Fibroblast of skin of abdomen (primary cell): ENCODE measurements around the gene NPIPB9. TPM values are rescaled to one million over a fixed set of nuclear protein-coding genes. Genes with fewer than 3 reads are reported as not detected.
A peak's percentile ranks its signal among the peaks of the same experiment; 100 is the strongest.
"Not testable (repeated sequence)": the region's sequence is repeated elsewhere in the genome, so short reads cannot be mapped to it uniquely, and the experiment has no call there.

Experiments
- DNase-seq: peaks from one replicate; pipeline ENCODE4 v3.0.0-alpha.2; 2013
- polyA plus RNA-seq, 2 experiments: library from polyadenylated mRNA; unstranded; fragments of 120-200 nt; gene quantifications; one replicate each; pipeline ENCODE4 v1.2.1, GENCODE V29; 2013; ENCODE audit not compliant: insufficient read length in 2 of 2

NPIPB9 gene
- 0.36 TPM for polyA plus RNA-seq (2013, experiment 1 of 2; ENCODE audit: insufficient read length)
- polyA plus RNA-seq (2013, experiment 2 of 2; ENCODE audit: insufficient read length) = 0.43 TPM

DNA sequence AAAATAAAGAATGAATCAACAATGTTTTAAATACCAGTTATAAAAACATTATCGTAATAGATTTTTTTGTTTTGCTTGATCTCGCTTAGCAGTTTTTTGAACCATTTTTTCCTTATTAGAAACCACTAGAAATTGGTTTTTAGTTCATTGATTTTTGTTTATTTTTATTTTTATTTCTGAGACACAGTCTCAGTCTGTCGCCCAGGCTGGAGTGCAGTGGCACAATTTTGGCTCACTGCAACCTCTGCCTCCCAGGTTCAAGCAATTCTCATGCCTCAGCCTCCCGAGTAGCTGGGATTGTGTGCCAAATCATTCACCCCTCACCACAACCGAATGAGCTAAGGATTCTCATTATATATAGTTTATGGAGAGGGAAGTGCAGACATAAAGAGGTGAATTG lies at the start of gene NPIPB9:
Gene NPIPB9, plus strand, starts transcription at position 301 of the 400 bp plus-strand sequence.
- not testable (repeated sequence) for DNase-seq

GRCh38 chr16:28704246-28704645 lies 47.3 kb upstream of the NPIPB9 start:
- not testable (repeated sequence) for DNase-seq

- not testable (repeated sequence) for DNase-seq
These were observed 40.1 kb upstream of the NPIPB9 start, which contains the start of gene EIF3C for GRCh38 chr16:28711220-28712083. Gene EIF3C (plus strand): TSS chr16:28711464. CDS start chr16:28711687, 223 bp downstream.

DNA sequence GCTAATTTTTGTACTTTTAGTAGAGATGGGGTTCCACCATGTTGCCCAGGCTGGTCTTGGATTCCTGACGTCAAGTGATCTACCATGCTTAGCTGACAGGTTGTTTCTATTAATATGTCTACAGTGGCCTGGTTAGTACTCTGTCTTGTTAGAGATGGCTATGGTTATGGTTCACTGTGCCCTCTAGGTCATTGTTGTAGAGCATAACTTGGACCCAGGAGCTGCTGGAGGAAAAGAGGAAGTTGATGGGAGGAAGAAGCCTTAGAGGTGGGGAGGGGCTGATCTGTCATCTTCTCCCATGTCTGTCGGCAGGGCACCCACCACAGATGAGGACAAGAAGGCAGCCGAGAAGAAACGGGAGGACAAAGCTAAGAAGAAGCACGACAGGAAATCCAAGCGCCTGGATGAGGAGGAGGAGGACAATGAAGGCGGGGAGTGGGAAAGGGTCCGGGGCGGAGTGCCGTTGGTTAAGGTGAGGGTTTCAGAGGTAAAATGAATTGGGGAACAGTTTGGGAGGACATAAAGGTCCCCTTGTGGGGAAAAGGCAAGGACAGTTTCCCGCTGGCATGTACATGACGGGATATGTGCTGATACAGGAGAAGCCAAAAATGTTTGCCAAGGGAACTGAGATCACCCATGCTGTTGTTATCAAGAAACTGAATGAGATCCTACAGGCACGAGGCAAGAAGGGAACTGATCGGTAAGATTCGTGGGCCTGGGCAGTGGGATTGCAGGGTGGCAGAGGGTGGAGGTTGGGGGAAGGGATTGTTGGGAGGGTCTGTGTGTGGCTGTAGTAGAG lies 28.5 kb upstream of the NPIPB9 start:
- DNase-seq = not testable (repeated sequence)

DNA sequence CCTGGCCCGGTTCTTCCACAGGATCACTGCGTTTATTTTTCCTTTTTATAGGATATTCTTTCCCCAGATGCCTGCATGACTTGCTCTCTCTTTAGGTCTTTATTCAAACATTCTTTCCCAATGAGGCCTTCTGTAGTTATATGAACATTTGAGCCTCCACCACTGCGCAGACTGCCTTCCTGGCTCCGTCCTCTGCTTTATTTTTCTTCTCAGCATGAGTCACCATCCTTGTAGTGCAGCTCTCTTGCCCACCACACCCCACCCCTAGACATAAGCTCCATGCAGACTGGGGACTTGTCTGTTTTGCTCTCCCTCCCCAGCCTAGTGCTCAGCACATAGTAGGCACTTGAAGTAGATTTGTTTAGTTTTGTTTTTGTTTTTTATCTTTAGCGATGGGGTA lies 20.3 kb upstream of the NPIPB9 start:
- DNase-seq = not testable (repeated sequence)

- DNase-seq = not testable (repeated sequence)
These were observed 19.0 kb upstream of the NPIPB9 start for GRCh38 chr16:28732455-28733124.

DNA sequence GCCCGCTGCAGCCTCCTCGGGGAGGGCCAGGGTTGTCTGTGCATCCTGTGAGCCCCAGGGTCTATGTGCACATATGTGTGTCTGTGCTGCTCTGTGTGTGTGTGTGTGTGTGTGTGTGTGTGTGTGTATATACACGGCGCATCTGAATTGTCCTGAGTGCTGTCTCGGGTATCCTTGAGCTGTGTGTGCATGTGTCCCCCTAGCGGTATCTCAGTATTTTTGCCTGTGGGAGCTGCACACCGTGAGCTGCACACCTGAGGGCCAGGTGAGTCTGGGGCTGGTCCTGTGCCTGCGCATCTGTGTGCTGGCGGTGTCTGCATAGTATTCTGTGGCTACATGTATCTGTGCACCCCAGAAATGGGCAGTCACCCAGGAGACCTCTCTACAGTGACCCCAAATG lies 11.8 kb upstream of the NPIPB9 start:
- not testable (repeated sequence) for DNase-seq

DNA sequence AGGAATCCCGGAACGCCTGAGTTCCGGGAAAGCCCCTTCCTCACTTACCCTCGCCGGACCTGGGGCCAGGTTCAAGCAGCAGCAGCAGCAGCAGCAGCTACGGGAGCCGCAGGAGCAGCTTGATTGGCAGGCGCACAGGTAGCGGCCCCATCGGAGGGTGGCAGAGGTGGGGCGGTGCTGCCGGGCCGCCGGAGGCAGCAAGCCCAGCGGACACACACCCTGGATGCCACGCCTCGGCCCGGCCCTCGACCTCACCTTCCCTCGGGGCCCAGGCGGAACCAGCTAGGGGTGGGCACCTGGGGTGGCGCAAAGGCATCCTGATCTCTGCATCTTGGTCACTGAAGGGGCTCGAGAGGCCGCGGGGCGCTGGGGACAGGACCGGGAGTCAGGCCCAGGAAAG lies 11.0 kb upstream of the NPIPB9 start:
- not testable (repeated sequence) for DNase-seq

DNA sequence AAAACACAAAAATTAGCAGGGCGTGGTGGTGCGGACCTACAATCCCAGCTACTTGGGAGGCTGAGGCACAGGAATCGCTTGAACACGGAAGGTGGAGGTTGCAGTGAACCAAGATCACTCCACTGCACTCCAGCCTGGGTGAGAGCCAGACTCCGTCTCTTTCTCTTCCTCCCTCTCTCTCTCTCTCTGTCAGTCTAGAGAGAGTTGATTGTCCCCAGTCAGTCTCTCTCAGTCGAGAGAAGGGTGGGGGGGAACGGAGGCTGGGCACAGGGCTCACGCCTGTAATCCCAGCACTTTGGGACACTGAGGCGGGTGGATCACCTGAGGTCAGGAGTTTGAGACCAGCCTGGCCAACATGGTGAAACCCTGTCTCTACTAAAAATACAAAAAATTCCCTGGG lies 10.3 kb upstream of the NPIPB9 start:
- DNase-seq = not testable (repeated sequence)

DNA sequence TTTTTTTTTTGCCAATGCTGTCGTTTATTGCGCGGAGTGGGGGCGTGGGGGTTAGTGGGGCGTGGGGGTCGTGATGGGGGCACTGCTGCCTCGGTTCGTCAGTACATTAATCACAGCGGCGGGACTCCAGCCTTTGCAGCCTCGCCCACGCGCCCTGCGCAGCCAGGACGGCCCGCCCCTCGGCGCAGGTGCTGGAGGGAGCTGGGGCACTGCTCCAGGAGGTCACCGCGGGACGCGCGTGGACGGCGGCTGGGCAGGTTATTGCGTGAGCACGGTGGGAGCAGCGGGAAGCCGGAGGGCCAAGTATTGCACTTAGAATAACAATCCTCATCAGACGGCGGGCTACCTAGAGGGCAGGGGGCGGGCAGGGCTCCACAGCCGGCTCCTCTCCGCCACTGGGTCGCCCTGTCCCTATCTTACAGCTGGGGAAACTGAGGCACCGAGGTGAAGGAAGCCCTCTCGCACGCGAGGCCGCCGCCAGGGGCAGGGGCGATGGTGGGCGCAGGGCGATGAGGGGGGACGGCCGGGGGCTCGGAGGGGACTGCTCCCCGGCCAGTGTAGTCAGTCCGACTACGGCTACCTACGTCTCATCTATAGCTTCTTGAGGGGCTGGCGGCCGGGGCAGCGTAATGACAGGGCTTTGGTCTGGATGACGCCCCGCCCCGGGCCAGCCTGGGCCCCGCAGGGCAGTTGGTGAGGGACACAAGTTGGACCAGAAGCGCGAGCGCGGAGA lies 4.8 kb upstream of the NPIPB9 start:
- DNase-seq = not testable (repeated sequence)

DNA sequence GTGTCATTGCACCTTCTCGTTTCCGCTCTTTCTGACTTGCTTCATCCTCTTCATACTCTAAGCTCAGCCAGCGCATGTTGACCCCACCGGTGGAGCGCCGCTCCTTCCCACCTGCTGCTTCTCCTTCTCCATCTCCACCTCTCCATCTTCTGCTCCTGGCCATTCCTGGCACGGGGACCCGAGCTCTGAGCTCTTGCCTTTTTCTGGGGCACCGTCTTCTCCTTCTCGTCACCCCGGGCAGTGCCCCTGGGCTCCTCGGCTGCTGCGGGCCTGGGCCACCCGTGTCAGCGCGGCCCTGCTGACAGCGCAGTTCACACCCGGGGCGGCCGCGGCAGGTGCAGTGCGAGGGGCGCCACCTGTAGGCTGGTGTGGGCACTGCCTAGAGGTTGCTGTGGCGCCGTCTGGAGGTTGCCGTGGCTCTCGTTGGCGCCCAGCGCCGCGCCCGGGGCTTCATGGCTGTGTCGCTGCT lies 1.6 kb upstream of the NPIPB9 start:
- DNase-seq = not testable (repeated sequence)

GRCh38 chr16:28750469-28751067 lies 1.0 kb upstream of the NPIPB9 start:
- DNase-seq = not testable (repeated sequence)

DNA sequence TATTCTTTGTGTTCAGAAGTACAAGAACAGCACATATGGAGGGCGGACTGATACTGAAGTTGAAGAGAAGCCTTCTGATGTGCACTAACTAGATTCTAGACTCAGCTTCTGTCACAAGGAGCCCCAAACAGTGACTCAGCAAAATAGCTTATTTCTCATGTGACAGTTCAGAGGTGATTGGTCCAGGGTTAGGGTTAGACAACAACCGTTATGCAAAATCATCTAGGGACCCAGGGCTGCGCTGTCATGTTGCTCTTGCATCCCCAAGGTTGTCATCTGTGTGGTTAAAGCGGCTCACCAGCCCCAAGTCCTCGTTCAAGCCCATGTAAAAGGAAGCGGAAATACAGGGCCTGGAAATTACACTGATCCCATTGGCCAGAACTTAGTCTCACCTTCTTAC lies 30.1 kb downstream of the NPIPB9 start:
- DNase-seq = not testable (repeated sequence)

DNA sequence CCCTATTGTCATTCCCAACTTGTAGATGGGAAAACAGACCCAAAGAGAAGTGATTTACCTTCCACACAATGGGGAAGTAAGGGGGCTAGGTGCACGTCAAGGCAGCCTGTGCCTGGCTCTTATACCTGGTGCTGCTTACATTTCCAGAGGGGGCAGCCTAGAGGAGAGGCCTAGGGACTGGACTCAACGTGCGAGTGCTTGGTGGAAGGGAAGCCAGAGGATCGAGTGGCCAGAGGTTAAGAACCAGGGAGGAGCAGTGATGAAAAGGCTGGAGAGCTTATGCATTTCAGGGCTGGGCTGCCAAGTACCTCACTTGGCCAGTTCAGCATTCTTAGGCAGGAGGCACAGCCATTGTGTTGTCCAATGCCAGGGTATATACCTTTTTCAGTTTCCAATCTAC lies 30.8 kb downstream of the NPIPB9 start:
- not testable (repeated sequence) for DNase-seq

GRCh38 chr16:28802235-28803019 lies 50.8 kb downstream of the NPIPB9 start:
- DNase-seq = peak; percentile 63

GRCh38 chr16:28807445-28808120 lies 56.0 kb downstream of the NPIPB9 start:
- not testable (repeated sequence) for DNase-seq

DNA sequence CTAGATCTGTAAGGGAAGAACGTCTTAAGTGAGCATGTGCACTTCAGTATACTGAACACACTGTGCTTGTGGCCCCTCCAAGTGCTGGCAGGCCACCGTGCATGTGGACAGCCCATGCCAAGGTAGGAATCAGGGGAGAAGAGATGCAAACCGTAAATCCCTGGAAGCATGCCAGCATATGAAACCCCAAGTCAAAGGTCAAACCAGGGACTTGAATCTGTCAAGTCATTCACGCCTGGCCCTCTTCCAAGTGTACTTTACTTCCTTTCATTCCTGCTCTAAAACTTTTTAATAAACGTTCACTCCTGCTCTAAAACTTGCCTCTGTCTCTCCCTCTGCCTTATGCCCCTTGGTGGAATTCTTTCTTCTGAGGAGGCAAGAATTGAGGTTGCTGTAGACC lies 68.4 kb downstream of the NPIPB9 start:
- DNase-seq = no peak

DNA sequence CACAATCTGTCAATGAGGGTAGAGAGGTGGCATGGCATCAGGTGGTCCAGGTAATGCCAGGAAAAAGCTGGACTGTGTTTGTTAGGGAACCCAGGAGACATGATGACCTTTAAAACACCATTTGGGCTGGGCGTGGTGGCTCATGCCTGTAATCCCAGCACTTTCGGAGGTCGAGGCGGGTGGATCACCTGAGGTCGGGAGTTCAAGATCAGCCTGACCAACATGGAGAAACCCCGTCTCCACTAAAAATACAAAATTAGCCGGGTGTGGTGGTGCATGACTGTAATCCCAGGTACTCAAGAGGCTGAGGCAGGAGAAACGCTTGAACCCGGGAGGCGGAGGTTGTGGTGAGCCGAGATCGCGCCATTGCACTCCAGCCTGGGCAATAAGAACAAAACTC lies 69.0 kb downstream of the NPIPB9 start:
- DNase-seq = not testable (repeated sequence)

- DNase-seq = no peak
These were observed 70.4 kb downstream of the NPIPB9 start for GRCh38 chr16:28821874-28822519.
